ENCODE data around the gene MN1. TPM values are rescaled to one million over a fixed set of nuclear protein-coding genes. Genes with fewer than 3 reads are reported as not detected.

Gene MN1
- total and polyA plus RNA-seq, 12 donors = 2.3 to 8.3 (median 5.5) TPM

DNA sequence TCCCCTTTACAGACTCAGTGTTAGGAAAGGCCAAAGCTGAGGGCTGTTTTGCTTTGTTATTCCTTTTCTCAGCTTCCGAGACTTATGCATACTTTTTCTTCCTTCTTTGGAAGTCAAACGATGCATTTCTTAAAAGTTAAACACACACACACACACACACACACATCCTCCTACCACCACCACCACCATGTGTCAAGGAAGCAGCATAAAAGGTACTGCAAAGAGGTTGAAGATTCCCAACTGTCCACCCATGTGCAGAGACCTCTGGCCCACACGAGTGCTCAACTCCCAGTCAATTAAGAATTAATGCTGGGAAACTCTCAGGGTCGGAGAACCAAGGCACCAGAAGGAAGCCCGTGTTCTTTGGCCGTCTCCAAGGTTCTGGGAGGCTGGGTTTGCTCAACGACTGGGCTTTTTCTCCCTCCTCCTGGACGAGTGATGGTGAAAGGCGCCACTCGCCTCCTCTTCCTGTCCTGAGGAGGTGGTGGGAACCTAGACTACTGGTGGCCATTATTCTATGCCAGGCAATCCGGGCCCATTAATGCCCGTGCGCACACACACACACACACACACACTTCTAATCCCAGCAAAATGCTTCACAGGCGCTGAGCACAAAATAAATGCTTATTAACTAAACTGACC is 15.1 kb downstream of the MN1 start:
- Histone ChIP-seq H3K27me3 (peaks cover 0 to 5% (median 0%) of the 10 kb centered on the region in 7 donors), H3K4me1 (peaks cover 0 to 51% (median 13%) of the 10 kb centered on the region in 9 donors), H3K27ac (peak overlapping the region in 7 of 10 donors; percentile 1 to 75 (median 59)), H3K9me3 (no peaks in the 10 kb centered on the region), H3K4me3 (peak overlapping the region in 1 of 10 donors; percentile 25), H3K36me3 (peaks cover 0 to 4% (median 0%) of the 10 kb centered on the region in 9 donors)
- intact Hi-C loops (cut with DNase I) = loop anchor here in 3 of 10 donors (5.0 to 10.0 kb wide), 2 partner anchors 59 to 122 kb away; no protein-coding TSS in a partner anchor
- no peak for TF ChIP-seq CTCF (IDR thresholded peaks at IDR 0.05)
- WGBS, 2 donors = 66 to 76% methylated on average over 14 of the region's 14 CpGs
- ATAC-seq = peak in 4 of 8 donors; percentile 20 to 27 (median 20)
- DNase-seq = no peak

GRCh38 chr22:27785831-27786230 is 15.7 kb downstream of the MN1 start:
- H3K4me3 ChIP-seq = peak overlapping the region in 2 of 10 donors; percentile 24 to 25
- DNase-seq (no peak), ATAC-seq (no peak)
- TF ChIP-seq CTCF (IDR thresholded peaks at IDR 0.05) = no peak
- peaks cover 0 to 4% (median 0%) of the 10 kb centered on the region in 9 donors for H3K36me3 ChIP-seq
- intact Hi-C loops (cut with DNase I) = loop anchor here in 3 of 10 donors (5.0 to 10.0 kb wide), 2 partner anchors 59 to 121 kb away; no protein-coding TSS in a partner anchor
- 74 to 81% methylated on average over 12 of the region's 12 CpGs for WGBS, 2 donors
- peak overlapping the region in 8 of 10 donors; percentile 1 to 75 (median 56) for H3K27ac ChIP-seq
- peaks cover 0 to 4% (median 0%) of the 10 kb centered on the region in 11 donors for H3K9me3 ChIP-seq
- peaks cover 0 to 50% (median 8%) of the 10 kb centered on the region in 9 donors for H3K4me1 ChIP-seq
- H3K27me3 ChIP-seq = peaks cover 0 to 5% (median 0%) of the 10 kb centered on the region in 7 donors

- 85 to 87% methylated on average over 6 of the region's 6 CpGs for WGBS, 2 donors
- H3K27me3 ChIP-seq = peaks cover 0 to 5% (median 0%) of the 10 kb centered on the region in 7 donors
- peaks cover 0 to 2% (median 0%) of the 10 kb centered on the region in 9 donors for H3K36me3 ChIP-seq
- peak overlapping the region in 1 of 10 donors; percentile 7 for H3K4me3 ChIP-seq
- TF ChIP-seq CTCF (IDR thresholded peaks at IDR 0.05) = no peak
- no peak for ATAC-seq
- no peak for DNase-seq
- peaks cover 0 to 10% (median 3%) of the 10 kb centered on the region in 11 donors for H3K9me3 ChIP-seq
- peak overlapping the region in 8 of 10 donors; percentile 3 to 75 (median 42) for H3K27ac ChIP-seq
- intact Hi-C loops (cut with DNase I) = loop anchor here in 2 of 10 donors (10.0 kb wide), 1 partner anchor 119 kb away; no protein-coding TSS in a partner anchor
- peaks cover 6 to 59% (median 11%) of the 10 kb centered on the region in 9 donors for H3K4me1 ChIP-seq
Measured at GRCh38 chr22:27784120-27784475, 17.5 kb downstream of the MN1 start.

- ATAC-seq (no peak), DNase-seq (no peak)
- Histone ChIP-seq H3K4me3 (peak overlapping the region in 1 of 10 donors; percentile 7), H3K9me3 (peaks cover 0 to 10% (median 3%) of the 10 kb centered on the region in 11 donors), H3K4me1 (peaks cover 9 to 64% (median 15%) of the 10 kb centered on the region in 9 donors), H3K27me3 (peaks cover 0 to 5% (median 0%) of the 10 kb centered on the region in 7 donors), H3K27ac (peak overlapping the region in 8 of 10 donors; percentile 3 to 59 (median 38)), H3K36me3 (no peaks in the 10 kb centered on the region)
- intact Hi-C loops (cut with DNase I) = loop anchor here in 2 of 10 donors (10.0 kb wide), 1 partner anchor 119 kb away; no protein-coding TSS in a partner anchor
- 81 to 83% methylated on average over 13 of the region's 13 CpGs for WGBS, 2 donors
- no peak for TF ChIP-seq CTCF (IDR thresholded peaks at IDR 0.05)
Measured at GRCh38 chr22:27783436-27784119, 18.0 kb downstream of the MN1 start.
